ENCODE data around the gene MEI1. TPM values are rescaled to one million over a fixed set of nuclear protein-coding genes. Genes with fewer than 3 reads are reported as not detected.
A peak's percentile ranks its signal among the peaks of the same experiment; 100 is the strongest.

Gene MEI1
- total RNA-seq, 1 experiment from 2014 or later: 0.61 TPM

GRCh38 chr22:41775976-41776375 lies 76.7 kb downstream of the MEI1 start:
- Histone ChIP-seq H2AFZ (peak overlapping the region; percentile 59; the same call in 1 of the 2 replicates), H3K27ac (no peak overlapping the region), H3K79me2 (ENCODE audit: low read depth) (no peaks in the 10 kb centered on the region), H3K4me1 (replicated peaks; ENCODE audit: insufficient read depth) (peaks cover 35% of the 10 kb centered on the region), H3K4me3 (no peak overlapping the region), H4K20me1 (ENCODE audit: insufficient read depth) (no peaks in the 10 kb centered on the region), H3K27me3 (ENCODE audit: insufficient read depth, low read depth) (no peaks in the 10 kb centered on the region), H3F3A (ENCODE audit: insufficient read depth, low read depth) (peaks cover 22% of the 10 kb centered on the region; the same call in 1 of the 2 replicates), H3K9me3 (ENCODE audit: insufficient read depth, low read depth) (no peaks in the 10 kb centered on the region), H3K9me2 (ENCODE audit: insufficient read depth) (no peaks in the 10 kb centered on the region), H3K4me2 (peak overlapping the region; percentile 39), H3K36me3 (ENCODE audit: low read depth) (no peaks in the 10 kb centered on the region)
- ChIA-PET POLR2A (ENCODE audit: unreplicated experiment) (interaction anchor here (0.5 to 0.6 kb wide), 3 partner anchors 72 to 994 kb away, joined by 3 to 4 read pairs (median 3); no protein-coding TSS in a partner anchor), CTCF (no interaction called here)
- TF ChIP-seq EZH2 (IDR thresholded peaks at IDR 0.05; ENCODE audit: low read depth) (no peak), CTCF (conservative IDR thresholded peaks at IDR 0.05) (no peak)
- DNase-seq: peak; percentile 9 to 80
- intact Hi-C loops (cut with micrococcal nuclease; ENCODE audit: unreplicated experiment): no loop called here
- BruUV-seq (replicated peaks): no TSS peak

GRCh38 chr22:41776381-41776780 lies 77.1 kb downstream of the MEI1 start:
- BruUV-seq (replicated peaks): no TSS peak
- CTCF ChIA-PET: interaction anchor here (0.6 kb wide), 1 partner anchor 180 kb away, joined by 7 read pairs; no protein-coding TSS in a partner anchor
- Histone ChIP-seq H3K27me3 (ENCODE audit: insufficient read depth, low read depth) (no peaks in the 10 kb centered on the region), H3K4me2 (peak overlapping the region; percentile 39), H3K79me2 (ENCODE audit: low read depth) (no peaks in the 10 kb centered on the region), H3K9me2 (ENCODE audit: insufficient read depth) (no peaks in the 10 kb centered on the region), H4K20me1 (ENCODE audit: insufficient read depth) (no peaks in the 10 kb centered on the region), H3F3A (ENCODE audit: insufficient read depth, low read depth) (peaks cover 22% of the 10 kb centered on the region; the same call in 1 of the 2 replicates), H3K27ac (no peak overlapping the region), H2AFZ (peak overlapping the region; percentile 59; the same call in 1 of the 2 replicates), H3K4me3 (no peak overlapping the region), H3K36me3 (ENCODE audit: low read depth) (no peaks in the 10 kb centered on the region), H3K4me1 (replicated peaks; ENCODE audit: insufficient read depth) (peaks cover 31% of the 10 kb centered on the region), H3K9me3 (ENCODE audit: insufficient read depth, low read depth) (no peaks in the 10 kb centered on the region)
- POLR2A ChIA-PET (ENCODE audit: unreplicated experiment): interaction anchor here (0.5 to 0.6 kb wide), 2 partner anchors 71 to 995 kb away, joined by 3 to 4 read pairs; no protein-coding TSS in a partner anchor
- intact Hi-C loops (cut with micrococcal nuclease; ENCODE audit: unreplicated experiment): no loop called here
- no peak for TF ChIP-seq CTCF (conservative IDR thresholded peaks at IDR 0.05)
- no peak for TF ChIP-seq EZH2 (IDR thresholded peaks at IDR 0.05; ENCODE audit: low read depth)
- DNase-seq: no peak

- no peak for TF ChIP-seq EZH2 (IDR thresholded peaks at IDR 0.05; ENCODE audit: low read depth)
- no peak for TF ChIP-seq CTCF (conservative IDR thresholded peaks at IDR 0.05)
- H3K79me2 ChIP-seq (ENCODE audit: low read depth): no peaks in the 10 kb centered on the region
- no peak overlapping the region for H3K27ac ChIP-seq
- BruUV-seq (replicated peaks): no TSS peak
- POLR2A ChIA-PET (ENCODE audit: unreplicated experiment): no interaction called here
- no peaks in the 10 kb centered on the region for H3K36me3 ChIP-seq (ENCODE audit: low read depth)
- H3K4me2 ChIP-seq: no peak overlapping the region
- H3K9me3 ChIP-seq (ENCODE audit: insufficient read depth, low read depth): no peaks in the 10 kb centered on the region
- H3F3A ChIP-seq (ENCODE audit: insufficient read depth, low read depth): peaks cover 10% of the 10 kb centered on the region; the same call in 1 of the 2 replicates
- H4K20me1 ChIP-seq (ENCODE audit: insufficient read depth): no peaks in the 10 kb centered on the region
- H3K4me1 ChIP-seq (replicated peaks; ENCODE audit: insufficient read depth): peaks cover 16% of the 10 kb centered on the region
- no peak overlapping the region for H3K4me3 ChIP-seq
- CTCF ChIA-PET: no interaction called here
- no peak overlapping the region for H2AFZ ChIP-seq
- no peaks in the 10 kb centered on the region for H3K27me3 ChIP-seq (ENCODE audit: insufficient read depth, low read depth)
- H3K9me2 ChIP-seq (ENCODE audit: insufficient read depth): no peaks in the 10 kb centered on the region
- intact Hi-C loops (cut with micrococcal nuclease; ENCODE audit: unreplicated experiment): no loop called here
- no peak for DNase-seq
Observed at GRCh38 chr22:41777749-41778425, 78.6 kb downstream of the MEI1 start.
